Endometrium (tissue), 2 donors: ENCODE measurements around the gene IL1B.

ENCODE experiments used
- FAIRE-seq: peaks from 2 replicates; lab custom pipeline; 2012; peaks lifted over from hg19 to GRCh38; lab: Jason Lieb, UNC
- donor health status: control.
- donor health status: control.

IL1B gene

DNA sequence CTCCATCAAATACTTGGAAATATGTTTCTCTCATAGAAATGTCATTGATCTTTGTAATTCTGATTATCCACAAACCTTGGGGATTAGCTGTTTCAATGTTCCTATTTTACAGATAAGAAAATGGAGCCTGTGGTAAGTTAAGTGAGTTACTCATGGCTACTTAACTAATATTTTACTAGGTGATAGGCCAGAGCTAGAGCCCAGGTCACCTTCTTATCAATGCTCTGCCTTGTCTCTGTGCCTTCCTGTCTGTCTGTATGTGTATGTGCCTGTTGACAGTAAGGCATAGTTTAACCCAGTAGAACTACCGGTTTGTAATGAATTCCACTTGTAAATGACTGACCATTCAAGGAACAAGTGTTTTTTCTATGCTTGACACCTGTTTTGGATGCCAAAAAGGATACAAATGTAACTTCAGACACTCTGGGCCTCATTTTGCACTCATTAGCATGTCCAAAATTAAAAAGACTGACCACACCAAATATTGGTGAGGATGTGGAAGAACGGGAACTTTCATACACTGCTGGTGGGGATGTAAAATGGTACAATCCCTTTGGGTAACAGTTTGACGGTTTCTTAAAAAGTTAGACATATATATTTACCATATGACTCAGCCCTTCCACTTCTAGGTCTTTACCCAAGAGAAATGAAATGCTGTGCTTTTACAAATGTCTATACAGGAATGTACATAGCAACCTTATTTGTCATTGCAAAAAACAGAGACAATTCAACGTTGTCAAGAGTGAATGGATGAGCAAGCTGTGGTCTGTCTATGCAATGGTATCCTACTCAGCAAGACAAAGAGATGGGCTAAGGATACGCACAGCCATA, 32.7 kb downstream of the IL1B start:
- no peak for FAIRE-seq

GRCh38 chr2:112800881-112801583, 35.5 kb downstream of the IL1B start:
- FAIRE-seq, result no peak

GRCh38 chr2:112798979-112799975, 37.3 kb downstream of the IL1B start:
- FAIRE-seq, result no peak

- FAIRE-seq, result no peak
These were observed 40.1 kb downstream of the IL1B start for GRCh38 chr2:112796486-112796885.

DNA sequence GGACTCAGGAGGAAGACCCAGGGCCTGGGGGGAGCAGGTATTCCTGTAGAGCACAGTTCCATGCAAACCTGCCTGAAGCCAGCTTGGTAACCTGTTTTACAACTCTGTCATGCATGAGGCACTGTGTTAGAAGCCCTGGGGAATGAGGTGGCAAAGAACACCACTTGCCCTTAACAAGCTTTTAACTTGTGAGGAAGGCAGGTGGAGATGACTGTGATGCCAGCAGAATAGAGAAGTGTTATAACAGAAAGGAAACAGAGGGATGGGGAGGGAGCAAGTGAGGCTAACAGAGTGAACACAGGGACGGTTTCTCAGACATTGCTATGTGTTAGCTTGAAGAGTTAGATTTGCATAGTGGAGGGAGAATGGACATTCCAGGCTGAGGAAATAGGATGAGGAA, 40.8 kb downstream of the IL1B start:
- FAIRE-seq, result no peak

GRCh38 chr2:112794841-112795240, 41.7 kb downstream of the IL1B start:
- FAIRE-seq, result no peak

GRCh38 chr2:112794131-112794733, 42.3 kb downstream of the IL1B start:
- FAIRE-seq, result no peak

GRCh38 chr2:112793449-112793978, 43.1 kb downstream of the IL1B start:
- no peak for FAIRE-seq

DNA sequence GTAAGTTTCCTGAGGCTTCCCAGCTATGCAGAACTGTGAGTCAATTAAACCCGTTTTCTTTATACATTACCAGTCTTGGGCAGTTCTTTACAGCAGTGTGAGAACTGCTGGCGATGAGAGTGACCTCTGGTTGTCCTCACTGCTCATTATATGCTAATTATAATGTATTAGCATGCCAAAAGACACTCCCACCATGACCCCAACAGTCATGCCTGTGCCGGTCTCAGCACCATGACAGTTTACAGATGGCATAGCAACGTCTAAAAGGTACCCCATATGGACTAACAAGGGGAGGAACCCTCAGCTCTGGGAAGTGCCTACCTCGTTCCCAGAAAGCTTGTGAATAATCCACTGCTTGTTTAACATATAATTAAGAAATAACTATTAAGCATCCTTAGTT, 44.2 kb downstream of the IL1B start:
- no peak for FAIRE-seq

- FAIRE-seq, result no peak
These were observed 44.8 kb downstream of the IL1B start for GRCh38 chr2:112791693-112792230.

DNA sequence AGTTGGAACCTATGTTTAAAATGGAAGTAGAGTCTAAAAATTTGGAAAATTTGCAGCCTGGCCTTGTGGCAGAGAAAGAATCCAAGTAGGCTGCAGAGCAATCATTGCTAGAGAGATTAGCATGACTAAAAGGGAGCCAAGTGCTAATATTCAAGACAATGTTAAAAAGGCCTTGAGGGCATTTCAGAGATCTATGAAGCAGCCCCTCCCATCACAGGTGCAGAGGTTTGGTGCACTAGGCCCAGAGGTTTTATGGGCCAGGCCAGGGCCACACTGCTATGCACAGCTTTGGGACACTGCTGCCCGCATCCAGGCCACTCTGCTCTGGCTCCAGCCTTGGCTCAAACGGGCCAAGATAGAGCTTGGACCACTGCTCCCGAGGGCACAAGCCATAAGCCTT, 45.6 kb downstream of the IL1B start:
- no peak for FAIRE-seq

DNA sequence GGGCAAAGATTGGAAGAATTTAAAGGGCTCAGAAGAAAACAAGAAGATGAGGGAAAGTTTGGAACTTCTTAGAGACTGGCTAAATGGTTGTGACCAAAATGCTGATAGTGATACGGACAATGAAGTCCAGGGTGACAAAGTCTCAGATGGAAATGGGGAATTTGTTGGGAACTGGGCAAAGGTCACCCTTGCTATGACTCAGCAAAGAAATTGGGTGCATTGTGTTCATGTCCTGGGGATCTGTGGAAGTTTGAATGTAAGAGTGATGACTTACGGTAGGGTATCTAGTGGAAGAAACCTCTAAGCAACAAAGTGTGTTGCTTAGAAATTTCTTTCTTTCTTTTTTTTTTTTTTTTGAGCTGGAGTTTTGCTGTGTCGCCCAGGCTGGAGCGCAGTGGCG, 46.3 kb downstream of the IL1B start:
- FAIRE-seq, result no peak

DNA sequence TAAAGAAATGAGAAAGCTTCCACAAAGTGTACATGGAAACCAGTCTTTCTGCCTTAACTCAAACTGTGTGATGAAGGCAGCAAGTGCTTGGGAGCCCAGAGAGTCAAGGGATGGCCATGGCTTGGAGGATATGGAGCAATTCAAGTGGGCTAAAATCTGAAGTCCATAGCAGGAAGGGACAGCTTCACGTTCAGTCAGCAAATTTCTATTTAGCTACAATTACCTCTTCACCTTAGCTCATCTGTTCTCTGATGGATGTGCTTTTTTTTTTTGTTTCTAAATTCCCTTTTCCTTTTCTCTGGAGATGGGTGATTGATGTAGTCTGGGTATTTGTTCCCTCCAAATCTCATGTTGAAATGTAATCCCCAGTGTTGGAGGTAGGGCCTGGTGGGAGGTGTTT, 47.4 kb downstream of the IL1B start:
- FAIRE-seq, result no peak

- FAIRE-seq, result no peak
These were observed 47.9 kb downstream of the IL1B start for GRCh38 chr2:112788653-112789052.

- FAIRE-seq, result no peak
These were observed 48.7 kb downstream of the IL1B start for GRCh38 chr2:112787729-112788393.

DNA sequence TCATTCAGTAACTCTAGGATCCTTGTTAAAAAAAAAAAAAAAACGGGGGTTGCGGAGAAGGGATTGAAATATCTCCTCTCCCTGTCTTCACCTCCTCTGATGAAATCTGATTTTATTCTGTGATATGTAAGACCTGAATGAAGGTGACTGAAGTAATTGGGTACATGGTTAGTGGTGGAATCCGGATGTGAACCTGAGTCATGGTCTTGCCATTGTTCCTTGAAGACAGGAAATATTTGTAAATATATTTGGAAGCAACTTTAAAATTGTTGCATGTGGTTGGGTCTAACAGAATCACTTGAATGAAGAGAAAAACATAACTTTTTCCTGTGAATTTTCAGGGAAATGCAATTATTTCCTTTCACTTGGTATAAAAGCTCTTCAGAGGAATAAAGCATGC, 49.3 kb downstream of the IL1B start:
- no peak for FAIRE-seq

DNA sequence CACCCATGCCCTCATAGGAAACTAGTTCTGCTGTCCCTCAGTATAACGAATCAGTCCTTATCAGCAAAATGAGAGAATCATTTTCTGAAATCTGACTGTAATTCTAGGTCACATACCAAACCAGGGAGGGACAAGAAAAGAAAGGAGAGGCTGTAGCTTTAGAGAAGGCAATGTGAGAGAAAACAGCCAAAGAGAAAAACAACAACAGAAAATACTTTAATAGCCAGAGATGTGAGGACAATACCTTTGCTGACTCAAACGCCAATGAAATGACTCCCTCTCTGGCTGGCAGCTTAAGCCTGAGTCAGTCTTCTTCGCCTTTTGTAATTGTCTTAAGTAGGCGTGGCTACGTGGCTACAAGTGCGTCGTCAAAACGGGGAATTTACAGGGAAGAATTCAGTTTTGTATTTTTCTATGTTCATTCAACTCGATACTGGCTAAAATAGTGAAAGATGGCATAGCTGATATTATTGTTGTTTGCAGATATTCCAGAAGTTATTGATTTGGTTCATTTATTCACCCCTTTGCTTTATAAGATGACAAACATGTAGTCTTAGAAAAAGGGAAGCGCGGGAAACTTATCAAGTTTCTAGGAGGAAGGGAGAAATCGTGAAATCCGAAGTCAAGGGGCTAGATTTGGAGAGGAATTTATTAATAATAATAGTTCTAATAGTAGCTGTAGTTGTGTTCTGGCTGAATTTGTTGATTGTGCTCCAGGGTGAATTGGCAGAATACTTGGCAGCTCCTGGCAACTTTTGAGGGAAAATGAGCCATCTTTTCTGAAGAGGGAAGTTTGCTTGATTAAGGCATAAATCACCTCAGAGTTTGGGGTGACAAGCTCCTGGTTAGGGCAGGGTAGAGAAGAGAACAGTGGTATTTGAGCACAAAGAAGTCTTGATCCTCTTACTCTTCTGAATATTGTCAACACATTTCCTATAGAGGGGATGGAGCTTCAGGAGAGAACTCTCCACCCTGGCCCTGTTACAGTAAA, 52.1 kb downstream of the IL1B start, which contains the start of gene IL1A:
IL1A (minus strand) TSS at position 295 of the 991 bp plus-strand sequence. CDS start 723 bp downstream, outside the sequence.
- FAIRE-seq, result no peak

DNA sequence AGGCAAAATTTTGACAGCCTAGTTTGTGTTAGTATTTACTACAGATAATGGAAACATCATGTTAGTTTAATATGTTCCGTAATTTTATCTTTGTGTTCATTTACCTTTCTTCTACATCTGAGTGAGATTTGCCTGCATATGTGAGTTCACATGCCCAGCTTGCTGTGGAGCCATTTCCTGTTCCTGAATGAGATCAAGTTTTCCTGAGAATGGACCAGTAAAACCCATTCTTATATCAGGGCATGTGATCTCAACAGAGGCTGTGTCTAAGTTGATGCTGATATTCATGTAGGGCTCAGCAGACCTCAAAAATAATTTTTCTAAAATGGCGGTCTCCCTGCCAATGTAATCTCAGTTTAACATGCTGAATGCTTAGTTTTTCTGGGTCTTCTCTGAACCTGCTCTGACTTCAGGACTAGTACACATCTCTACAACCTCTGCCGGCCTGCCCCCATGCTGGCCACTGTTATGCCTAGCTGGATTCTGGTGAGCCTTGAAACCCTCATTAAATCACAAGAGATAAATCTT, 53.3 kb downstream of the IL1B start:
- FAIRE-seq, result no peak

GRCh38 chr2:112782234-112782799, 54.3 kb downstream of the IL1B start:
- FAIRE-seq, result no peak
